Measurements from ENCODE around the gene ABHD12.

ABHD12 gene

DNA sequence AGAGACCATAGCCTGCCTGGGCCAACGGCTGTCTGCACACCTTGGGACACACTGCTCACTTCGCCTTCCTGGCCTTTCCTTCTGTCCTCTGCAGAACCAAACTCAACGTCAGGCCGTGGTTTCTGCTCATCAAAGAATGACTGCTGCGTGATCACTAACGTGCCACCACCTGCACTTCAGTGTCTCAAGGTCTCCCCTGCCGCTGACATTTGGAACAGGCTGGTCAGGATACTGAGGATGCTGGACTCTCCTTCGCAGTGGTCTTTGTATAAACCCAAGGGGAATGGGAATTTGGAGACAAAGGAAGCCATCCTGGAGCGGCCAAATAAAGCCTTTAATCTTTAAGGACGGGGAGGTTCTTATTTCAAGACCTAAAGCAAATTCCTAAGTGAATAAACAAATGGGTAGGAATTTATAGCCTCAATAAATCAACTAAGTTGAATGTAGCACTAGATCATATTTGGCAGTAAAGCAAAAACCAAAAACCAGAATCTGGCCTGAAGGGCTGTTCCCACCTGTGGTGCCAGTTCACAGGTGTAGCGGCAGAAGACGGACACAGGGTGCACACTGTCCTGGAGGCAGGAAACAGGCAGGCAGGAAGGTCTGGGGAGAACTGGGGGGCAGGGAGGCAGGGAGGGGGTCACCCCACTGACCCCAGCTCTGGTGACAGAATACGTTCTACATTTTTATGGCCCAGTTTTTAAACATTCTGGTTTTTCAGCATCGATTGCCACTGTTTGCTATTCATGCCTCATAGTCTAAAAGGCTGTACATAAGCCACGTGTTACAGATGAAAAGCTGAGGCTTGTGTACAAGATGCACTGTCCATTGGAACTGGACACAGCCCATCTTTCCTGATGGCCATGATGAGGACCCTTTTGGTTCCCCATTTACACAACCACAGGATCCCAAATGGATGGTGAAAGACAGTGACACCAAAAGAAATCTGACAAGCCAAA, 36.6 kb downstream of the ABHD12 start:
- no peak for ATAC-seq
- no peak for TF ChIP-seq ZFP3 (CRISPR knock-in tag; IDR thresholded peaks at IDR 0.05)
- TF ChIP-seq ISL1 (CRISPR knock-in tag; IDR thresholded peaks at IDR 0.05), result no peak
- no peak for TF ChIP-seq CREB5 (CRISPR knock-in tag; IDR thresholded peaks at IDR 0.05; ENCODE audit: low read depth)

DNA sequence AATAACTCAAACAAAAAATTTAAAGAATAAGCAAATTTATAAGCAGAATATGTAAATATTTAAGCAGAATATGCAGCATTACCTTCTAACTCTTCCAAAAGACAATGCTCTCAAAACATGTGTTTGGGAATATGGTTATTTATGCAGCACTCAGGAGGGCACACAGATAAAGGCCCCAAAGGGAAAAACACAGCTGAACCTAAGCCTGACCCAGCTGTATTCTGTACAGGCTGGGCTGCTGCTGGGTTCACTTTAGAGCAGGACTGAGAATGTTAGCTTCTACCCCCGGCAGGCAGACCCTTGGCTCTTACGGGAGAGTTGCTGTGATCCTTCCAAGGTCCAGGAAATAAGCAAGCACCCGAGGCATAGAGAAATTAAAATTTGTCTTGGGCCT, 37.3 kb downstream of the ABHD12 start:
- ATAC-seq, result no peak
- TF ChIP-seq PPARA (CRISPR knock-in tag; IDR thresholded peaks at IDR 0.05; ENCODE audit: borderline replicate concordance), result no peak
- TF ChIP-seq ZFP30 (CRISPR knock-in tag; IDR thresholded peaks at IDR 0.05), result no peak
- TF ChIP-seq ARNTL (CRISPR knock-in tag; IDR thresholded peaks at IDR 0.05; ENCODE audit: borderline replicate concordance, low read depth), result no peak
- TF ChIP-seq ZFP3 (CRISPR knock-in tag; IDR thresholded peaks at IDR 0.05), result no peak
- TF ChIP-seq TCF4 (CRISPR knock-in tag; IDR thresholded peaks at IDR 0.05; ENCODE audit: borderline replicate concordance), result no peak
- no peak for TF ChIP-seq GLIS3 (CRISPR knock-in tag; IDR thresholded peaks at IDR 0.05)
- TF ChIP-seq CSDC2 (CRISPR knock-in tag; IDR thresholded peaks at IDR 0.05), result no peak
- no peak for TF ChIP-seq BACH2 (CRISPR knock-in tag; IDR thresholded peaks at IDR 0.05; ENCODE audit: borderline replicate concordance)

- no peak for ATAC-seq
These were observed 37.9 kb downstream of the ABHD12 start for GRCh38 chr20:25352746-25353145.

More at GRCh38 chr20:25352746-25353145, 37.9 kb downstream of the ABHD12 start:
- TF ChIP-seq ZNF8 (CRISPR knock-in tag; IDR thresholded peaks at IDR 0.05) (no peak), ZFP3 (CRISPR knock-in tag; IDR thresholded peaks at IDR 0.05) (no peak), POU6F1 (CRISPR knock-in tag; IDR thresholded peaks at IDR 0.05; ENCODE audit: borderline replicate concordance, low read depth) (no peak), TOX (CRISPR knock-in tag; IDR thresholded peaks at IDR 0.05; ENCODE audit: borderline replicate concordance) (no peak), RARB (CRISPR knock-in tag; IDR thresholded peaks at IDR 0.05) (no peak), ZFP30 (CRISPR knock-in tag; IDR thresholded peaks at IDR 0.05) (no peak), OSR1 (CRISPR knock-in tag; IDR thresholded peaks at IDR 0.05) (no peak), BACH2 (CRISPR knock-in tag; IDR thresholded peaks at IDR 0.05; ENCODE audit: borderline replicate concordance) (no peak), ZC3H10 (CRISPR knock-in tag; IDR thresholded peaks at IDR 0.05) (no peak), SNAI2 (CRISPR knock-in tag; IDR thresholded peaks at IDR 0.05) (no peak), ZNF70 (CRISPR knock-in tag; IDR thresholded peaks at IDR 0.05) (no peak), ARNTL (CRISPR knock-in tag; IDR thresholded peaks at IDR 0.05; ENCODE audit: borderline replicate concordance, low read depth) (no peak)
- TF ChIP-seq, protein P1, sequence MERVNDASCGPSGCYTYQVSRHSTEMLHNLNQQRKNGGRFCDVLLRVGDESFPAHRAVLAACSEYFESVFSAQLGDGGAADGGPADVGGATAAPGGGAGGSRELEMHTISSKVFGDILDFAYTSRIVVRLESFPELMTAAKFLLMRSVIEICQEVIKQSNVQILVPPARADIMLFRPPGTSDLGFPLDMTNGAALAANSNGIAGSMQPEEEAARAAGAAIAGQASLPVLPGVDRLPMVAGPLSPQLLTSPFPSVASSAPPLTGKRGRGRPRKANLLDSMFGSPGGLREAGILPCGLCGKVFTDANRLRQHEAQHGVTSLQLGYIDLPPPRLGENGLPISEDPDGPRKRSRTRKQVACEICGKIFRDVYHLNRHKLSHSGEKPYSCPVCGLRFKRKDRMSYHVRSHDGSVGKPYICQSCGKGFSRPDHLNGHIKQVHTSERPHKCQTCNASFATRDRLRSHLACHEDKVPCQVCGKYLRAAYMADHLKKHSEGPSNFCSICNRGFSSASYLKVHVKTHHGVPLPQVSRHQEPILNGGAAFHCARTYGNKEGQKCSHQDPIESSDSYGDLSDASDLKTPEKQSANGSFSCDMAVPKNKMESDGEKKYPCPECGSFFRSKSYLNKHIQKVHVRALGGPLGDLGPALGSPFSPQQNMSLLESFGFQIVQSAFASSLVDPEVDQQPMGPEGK (CRISPR knock-in tag; IDR thresholded peaks at IDR 0.05; ENCODE audit: borderline replicate concordance), result no peak
- TF ChIP-seq, protein P2, sequence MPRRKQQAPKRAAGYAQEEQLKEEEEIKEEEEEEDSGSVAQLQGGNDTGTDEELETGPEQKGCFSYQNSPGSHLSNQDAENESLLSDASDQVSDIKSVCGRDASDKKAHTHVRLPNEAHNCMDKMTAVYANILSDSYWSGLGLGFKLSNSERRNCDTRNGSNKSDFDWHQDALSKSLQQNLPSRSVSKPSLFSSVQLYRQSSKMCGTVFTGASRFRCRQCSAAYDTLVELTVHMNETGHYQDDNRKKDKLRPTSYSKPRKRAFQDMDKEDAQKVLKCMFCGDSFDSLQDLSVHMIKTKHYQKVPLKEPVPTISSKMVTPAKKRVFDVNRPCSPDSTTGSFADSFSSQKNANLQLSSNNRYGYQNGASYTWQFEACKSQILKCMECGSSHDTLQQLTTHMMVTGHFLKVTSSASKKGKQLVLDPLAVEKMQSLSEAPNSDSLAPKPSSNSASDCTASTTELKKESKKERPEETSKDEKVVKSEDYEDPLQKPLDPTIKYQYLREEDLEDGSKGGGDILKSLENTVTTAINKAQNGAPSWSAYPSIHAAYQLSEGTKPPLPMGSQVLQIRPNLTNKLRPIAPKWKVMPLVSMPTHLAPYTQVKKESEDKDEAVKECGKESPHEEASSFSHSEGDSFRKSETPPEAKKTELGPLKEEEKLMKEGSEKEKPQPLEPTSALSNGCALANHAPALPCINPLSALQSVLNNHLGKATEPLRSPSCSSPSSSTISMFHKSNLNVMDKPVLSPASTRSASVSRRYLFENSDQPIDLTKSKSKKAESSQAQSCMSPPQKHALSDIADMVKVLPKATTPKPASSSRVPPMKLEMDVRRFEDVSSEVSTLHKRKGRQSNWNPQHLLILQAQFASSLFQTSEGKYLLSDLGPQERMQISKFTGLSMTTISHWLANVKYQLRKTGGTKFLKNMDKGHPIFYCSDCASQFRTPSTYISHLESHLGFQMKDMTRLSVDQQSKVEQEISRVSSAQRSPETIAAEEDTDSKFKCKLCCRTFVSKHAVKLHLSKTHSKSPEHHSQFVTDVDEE (CRISPR knock-in tag; IDR thresholded peaks at IDR 0.05), result no peak
- TF ChIP-seq, protein P3, sequence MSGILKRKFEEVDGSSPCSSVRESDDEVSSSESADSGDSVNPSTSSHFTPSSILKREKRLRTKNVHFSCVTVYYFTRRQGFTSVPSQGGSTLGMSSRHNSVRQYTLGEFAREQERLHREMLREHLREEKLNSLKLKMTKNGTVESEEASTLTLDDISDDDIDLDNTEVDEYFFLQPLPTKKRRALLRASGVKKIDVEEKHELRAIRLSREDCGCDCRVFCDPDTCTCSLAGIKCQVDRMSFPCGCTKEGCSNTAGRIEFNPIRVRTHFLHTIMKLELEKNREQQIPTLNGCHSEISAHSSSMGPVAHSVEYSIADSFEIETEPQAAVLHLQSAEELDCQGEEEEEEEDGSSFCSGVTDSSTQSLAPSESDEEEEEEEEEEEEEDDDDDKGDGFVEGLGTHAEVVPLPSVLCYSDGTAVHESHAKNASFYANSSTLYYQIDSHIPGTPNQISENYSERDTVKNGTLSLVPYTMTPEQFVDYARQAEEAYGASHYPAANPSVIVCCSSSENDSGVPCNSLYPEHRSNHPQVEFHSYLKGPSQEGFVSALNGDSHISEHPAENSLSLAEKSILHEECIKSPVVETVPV (CRISPR knock-in tag; IDR thresholded peaks at IDR 0.05), result no peak
